Brain pericyte (primary cell): Measurements from ENCODE around the gene TP53RK.

Experiments
- DNase-seq: peaks from one replicate; pipeline ENCODE4 v3.0.0-alpha.2; 2012; ENCODE audit warnings: low read depth, low spot score

The TP53RK gene

DNA sequence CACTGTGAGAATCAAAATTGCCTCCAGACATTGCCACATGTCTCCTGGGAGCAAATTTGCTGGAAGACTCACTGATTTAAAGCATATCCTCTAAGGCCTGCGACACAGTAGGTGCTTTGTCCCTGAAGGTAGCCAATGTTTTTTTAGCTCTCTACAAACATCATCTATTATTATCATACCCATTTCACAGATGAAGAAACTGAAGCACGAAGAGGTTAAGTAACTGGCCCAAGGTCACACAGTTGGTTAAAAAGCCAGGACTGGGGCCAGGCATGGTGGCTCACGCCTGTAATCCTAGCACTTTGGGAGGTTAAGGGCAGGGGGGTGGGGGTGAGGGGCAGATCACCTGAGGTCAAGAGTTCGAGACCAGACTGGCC lies 50.4 kb downstream of the TP53RK start:
- DNase-seq = no peak

GRCh38 chr20:46638134-46638897 lies 50.9 kb downstream of the TP53RK start:
- DNase-seq = no peak

DNA sequence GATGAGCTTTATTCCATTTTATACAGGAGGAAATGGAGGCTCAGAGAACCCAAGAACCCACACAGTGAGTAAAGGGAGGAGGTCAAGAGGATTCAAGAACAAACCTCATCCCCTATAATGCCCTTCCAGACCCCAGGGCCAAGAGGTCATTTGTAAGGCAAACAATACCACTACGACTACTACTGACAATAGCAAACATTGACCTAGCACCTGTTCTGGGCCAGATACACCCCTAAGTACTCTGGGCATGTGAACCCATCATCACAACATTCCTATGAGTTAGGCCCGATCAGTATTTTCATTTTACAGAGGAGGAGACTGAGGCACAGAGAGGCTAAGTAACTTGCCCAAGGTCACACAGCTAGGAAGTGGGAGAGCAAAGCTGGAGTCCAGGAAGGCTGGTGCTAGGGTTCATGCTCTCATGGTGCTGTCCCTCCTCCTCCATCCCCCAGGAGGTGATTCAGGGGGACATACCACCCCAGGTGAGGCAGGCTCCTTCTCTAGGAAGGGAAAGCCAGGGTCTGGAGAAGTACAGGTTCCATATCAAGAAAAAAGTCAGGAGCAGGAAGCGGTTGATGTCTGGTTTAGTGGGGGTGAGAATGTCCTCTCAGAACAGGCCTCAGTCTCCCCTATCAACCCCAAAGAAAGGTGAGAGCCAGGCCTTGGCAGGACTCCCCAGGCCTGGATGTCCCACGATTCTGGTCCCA lies 51.7 kb downstream of the TP53RK start:
- DNase-seq = no peak

- DNase-seq = no peak
Observed at GRCh38 chr20:46637020-46637419, 52.2 kb downstream of the TP53RK start.

GRCh38 chr20:46636514-46636913 lies 52.7 kb downstream of the TP53RK start:
- no peak for DNase-seq

- no peak for DNase-seq
Observed at GRCh38 chr20:46635514-46636136, 53.6 kb downstream of the TP53RK start.

DNA sequence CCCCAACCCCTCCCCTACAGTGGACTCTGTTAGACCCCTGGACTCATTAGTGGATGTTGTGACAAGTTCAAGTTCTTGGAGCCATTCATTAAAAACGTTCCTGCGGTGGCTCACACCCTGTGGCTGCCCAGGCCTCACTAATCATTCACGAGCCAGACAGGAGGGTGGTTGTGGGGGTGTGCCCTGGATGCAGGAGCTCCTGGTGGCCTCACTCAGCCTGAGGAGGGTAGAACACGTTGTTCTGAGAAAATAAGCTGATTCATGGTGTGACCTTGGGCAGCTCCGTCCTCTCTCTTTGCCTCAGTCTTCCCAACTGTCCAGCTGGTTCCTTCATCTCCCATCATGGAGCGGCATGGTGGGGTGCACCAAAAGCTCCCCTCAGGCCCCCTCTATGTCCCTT lies 54.7 kb downstream of the TP53RK start:
- DNase-seq = no peak
